ENCODE results near the gene DLK1.

DLK1 gene

DNA sequence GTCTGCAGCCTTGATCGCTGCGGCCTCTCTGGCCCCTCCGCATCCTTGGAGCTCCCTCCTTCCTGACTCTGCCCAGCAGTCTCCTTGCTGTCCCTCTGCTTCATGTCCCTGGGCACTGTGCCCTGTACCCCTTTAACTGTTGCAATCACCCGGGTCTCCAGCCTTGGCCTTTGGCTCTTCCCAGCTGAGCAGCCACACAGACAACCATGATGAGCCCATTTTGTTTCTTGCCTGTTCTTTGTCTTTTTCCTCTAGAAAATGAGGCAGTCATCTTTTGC is 58.6 kb downstream of the DLK1 start:
- no peak overlapping the region for H3K4me3 ChIP-seq (ENCODE audit: low read depth, low read length)
- H3K4me1 ChIP-seq (ENCODE audit: control insufficient read depth, insufficient read depth, low read length): no peaks in the 10 kb centered on the region
- H3K27me3 ChIP-seq (ENCODE audit: control insufficient read depth, insufficient read depth, low read length): no peaks in the 10 kb centered on the region
- H3K9me3 ChIP-seq (ENCODE audit: control insufficient read depth, insufficient read depth, low read length): no peaks in the 10 kb centered on the region
- no peak overlapping the region for H3K9ac ChIP-seq (ENCODE audit: low read depth, low read length)
- no peaks in the 10 kb centered on the region for H3K36me3 ChIP-seq (ENCODE audit: control insufficient read depth, insufficient read depth, low read length)

DNA sequence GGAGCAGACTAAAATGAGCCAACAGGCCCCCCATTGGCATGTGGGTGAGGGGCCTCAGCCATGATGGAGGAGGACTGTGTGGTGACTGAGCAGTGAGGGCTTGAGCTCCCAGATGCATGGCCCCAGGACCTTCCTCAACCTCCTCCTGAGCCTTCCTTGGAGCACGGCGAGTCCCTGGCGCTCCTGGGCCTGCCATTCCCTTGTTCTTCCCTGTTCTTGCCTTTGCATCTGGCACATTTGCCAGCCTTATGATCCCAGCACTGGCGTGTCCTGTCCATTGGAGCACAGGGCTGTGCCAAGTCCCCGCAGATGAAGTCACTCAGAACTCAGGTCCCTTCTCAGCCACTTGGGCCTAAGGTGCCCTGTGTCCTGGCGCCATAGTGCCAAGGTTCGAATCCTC is 58.9 kb downstream of the DLK1 start:
- no peaks in the 10 kb centered on the region for H3K27me3 ChIP-seq (ENCODE audit: control insufficient read depth, insufficient read depth, low read length)
- no peaks in the 10 kb centered on the region for H3K36me3 ChIP-seq (ENCODE audit: control insufficient read depth, insufficient read depth, low read length)
- no peaks in the 10 kb centered on the region for H3K4me1 ChIP-seq (ENCODE audit: control insufficient read depth, insufficient read depth, low read length)
- H3K4me3 ChIP-seq (ENCODE audit: low read depth, low read length): no peak overlapping the region
- no peak overlapping the region for H3K9ac ChIP-seq (ENCODE audit: low read depth, low read length)
- H3K9me3 ChIP-seq (ENCODE audit: control insufficient read depth, insufficient read depth, low read length): no peaks in the 10 kb centered on the region

DNA sequence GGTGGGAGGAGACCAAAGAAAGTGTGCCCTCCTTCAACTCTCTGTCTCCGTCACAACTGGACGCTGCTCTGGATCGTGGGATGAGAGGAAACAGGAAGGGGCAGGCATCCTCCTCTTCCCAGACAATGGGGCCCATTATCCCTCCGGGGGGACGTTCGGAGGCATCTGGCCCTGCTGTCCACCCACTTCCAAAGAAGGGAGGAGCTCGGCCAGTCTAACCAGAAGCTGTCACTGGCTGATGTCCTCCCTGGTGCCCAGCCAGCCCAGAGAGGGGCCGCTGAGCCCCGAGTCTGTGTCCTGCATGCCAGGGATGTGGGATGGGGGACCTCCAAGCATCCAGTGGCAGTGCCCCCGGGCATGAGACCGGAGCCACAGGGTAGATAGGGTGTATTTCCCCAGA is 59.4 kb downstream of the DLK1 start:
- Histone ChIP-seq H3K36me3 (ENCODE audit: control insufficient read depth, insufficient read depth, low read length) (no peaks in the 10 kb centered on the region), H3K27me3 (ENCODE audit: control insufficient read depth, insufficient read depth, low read length) (no peaks in the 10 kb centered on the region), H3K4me3 (ENCODE audit: low read depth, low read length) (no peak overlapping the region), H3K9ac (ENCODE audit: low read depth, low read length) (no peak overlapping the region), H3K4me1 (ENCODE audit: control insufficient read depth, insufficient read depth, low read length) (no peaks in the 10 kb centered on the region), H3K9me3 (ENCODE audit: control insufficient read depth, insufficient read depth, low read length) (no peaks in the 10 kb centered on the region)

DNA sequence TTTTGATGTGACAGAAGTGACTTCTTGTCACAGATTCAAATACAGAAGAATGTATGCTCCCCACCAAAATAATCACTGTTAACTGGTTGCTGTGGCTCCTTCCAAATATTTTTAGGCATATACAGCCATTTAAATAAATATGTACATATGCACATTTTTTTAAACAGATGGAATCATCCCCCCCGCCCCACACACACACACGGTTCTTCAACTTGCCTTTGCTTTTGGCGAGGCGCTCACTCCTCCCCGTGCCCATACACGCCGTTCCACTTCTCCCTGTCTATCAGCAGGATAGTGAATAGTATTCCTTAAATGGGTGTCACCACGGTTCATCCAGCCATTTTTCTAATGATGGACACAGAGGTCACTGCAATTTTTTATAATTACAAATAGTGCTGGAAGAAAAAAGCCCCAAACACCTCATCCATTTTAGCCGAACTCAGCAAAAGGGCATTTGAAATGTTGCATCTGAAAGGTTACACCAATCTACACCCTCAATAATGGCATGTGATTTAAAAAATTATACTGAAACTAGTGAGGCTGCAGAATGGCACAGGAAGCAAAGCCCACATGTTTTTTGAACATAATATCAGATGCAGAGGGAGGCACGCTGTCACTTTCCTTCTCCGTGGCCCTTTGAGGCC is 60.0 kb downstream of the DLK1 start:
- Histone ChIP-seq H3K9ac (ENCODE audit: low read depth, low read length) (no peak overlapping the region), H3K4me1 (ENCODE audit: control insufficient read depth, insufficient read depth, low read length) (no peaks in the 10 kb centered on the region), H3K27me3 (ENCODE audit: control insufficient read depth, insufficient read depth, low read length) (no peaks in the 10 kb centered on the region), H3K36me3 (ENCODE audit: control insufficient read depth, insufficient read depth, low read length) (no peaks in the 10 kb centered on the region), H3K9me3 (ENCODE audit: control insufficient read depth, insufficient read depth, low read length) (no peaks in the 10 kb centered on the region), H3K4me3 (ENCODE audit: low read depth, low read length) (no peak overlapping the region)

DNA sequence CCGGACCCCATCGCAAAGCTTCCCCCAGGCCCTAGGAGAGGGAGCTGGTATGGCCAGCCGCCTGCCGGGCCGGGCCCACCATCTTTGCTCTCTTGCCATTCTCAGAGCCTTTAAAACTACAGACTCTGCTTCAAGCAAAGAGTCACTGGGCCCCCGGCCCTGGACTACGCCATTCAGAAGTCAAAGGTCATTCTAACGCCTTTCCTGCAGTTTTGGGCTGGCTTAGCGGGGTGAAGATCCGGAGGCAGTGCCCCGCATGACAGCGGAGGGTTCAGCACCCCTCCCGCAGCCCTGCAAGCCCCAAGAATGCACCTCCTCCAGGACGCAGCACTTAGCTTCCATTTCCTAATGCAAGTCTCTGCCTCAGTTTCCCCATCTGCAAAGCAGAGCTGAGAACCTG is 61.0 kb downstream of the DLK1 start:
- Histone ChIP-seq H3K4me1 (ENCODE audit: control insufficient read depth, insufficient read depth, low read length) (no peaks in the 10 kb centered on the region), H3K9me3 (ENCODE audit: control insufficient read depth, insufficient read depth, low read length) (no peaks in the 10 kb centered on the region), H3K36me3 (ENCODE audit: control insufficient read depth, insufficient read depth, low read length) (no peaks in the 10 kb centered on the region), H3K9ac (ENCODE audit: low read depth, low read length) (no peak overlapping the region), H3K27me3 (ENCODE audit: control insufficient read depth, insufficient read depth, low read length) (no peaks in the 10 kb centered on the region), H3K4me3 (ENCODE audit: low read depth, low read length) (no peak overlapping the region)
